Sigmoid colon (tissue), 4 donors: ENCODE data around the gene TRAPPC12.

Experiments
- EP300 ChIP-seq, 4 donors: sonication (generic); formaldehyde crosslinking; IDR thresholded peaks; one replicate each; pipeline ENCODE4 v1.6.1; 2017; ENCODE audit warnings: antibody characterized with exemption in 4 of 4
- POLR2A ChIP-seq, 2 donors: fragments of 450-650 bp; IDR thresholded peaks; one replicate each; pipeline ENCODE4 v1.6.1; 2016; ENCODE audit warnings: antibody characterized with exemption in 2 of 2, mild to moderate bottlenecking in 2 of 2, moderate library complexity in 2 of 2
- TF ChIP-seq, protein P1 (sequence below), 4 experiments: fragments of 450-650 bp in 3 of 4; fragments of 200-600 bp in 1 of 4; IDR thresholded peaks; one replicate each; pipeline ENCODE4 v1.5.1; 2016 to 2019; ENCODE audit warnings: antibody characterized with exemption in 4 of 4, mild to moderate bottlenecking in 3 of 4, moderate library complexity in 2 of 4

DNA sequence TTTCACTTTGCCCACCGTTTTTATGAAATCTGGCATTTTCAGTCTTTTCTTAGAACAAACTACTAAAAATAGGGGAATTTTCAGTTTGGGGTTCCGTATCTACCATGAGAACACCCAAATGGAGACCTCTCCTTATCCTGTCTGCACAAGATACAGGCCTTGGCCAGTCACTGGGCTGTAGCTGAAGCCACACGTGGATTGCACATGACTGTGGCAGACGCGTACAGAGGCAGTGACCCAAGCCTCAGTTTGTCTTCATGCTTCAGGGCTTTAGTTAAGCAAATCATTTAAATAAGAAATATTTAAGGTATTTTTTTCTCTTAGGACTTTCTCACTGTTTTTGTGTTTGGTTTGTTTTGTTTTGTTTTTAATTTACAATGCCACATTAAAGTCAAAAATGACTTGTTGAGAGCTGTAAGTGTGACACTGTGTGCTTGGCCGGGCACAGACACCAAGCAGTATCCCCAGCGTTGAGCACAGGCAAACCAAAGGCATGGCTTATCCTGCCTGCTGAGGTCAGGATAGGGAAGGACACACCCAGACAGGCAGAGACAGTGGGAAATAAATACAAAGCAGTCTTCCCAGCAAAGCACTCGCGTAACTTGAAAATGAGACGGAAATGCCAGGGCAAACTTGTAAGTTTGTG is 53.3 kb downstream of the TRAPPC12 start:
- TF ChIP-seq, protein P1, sequence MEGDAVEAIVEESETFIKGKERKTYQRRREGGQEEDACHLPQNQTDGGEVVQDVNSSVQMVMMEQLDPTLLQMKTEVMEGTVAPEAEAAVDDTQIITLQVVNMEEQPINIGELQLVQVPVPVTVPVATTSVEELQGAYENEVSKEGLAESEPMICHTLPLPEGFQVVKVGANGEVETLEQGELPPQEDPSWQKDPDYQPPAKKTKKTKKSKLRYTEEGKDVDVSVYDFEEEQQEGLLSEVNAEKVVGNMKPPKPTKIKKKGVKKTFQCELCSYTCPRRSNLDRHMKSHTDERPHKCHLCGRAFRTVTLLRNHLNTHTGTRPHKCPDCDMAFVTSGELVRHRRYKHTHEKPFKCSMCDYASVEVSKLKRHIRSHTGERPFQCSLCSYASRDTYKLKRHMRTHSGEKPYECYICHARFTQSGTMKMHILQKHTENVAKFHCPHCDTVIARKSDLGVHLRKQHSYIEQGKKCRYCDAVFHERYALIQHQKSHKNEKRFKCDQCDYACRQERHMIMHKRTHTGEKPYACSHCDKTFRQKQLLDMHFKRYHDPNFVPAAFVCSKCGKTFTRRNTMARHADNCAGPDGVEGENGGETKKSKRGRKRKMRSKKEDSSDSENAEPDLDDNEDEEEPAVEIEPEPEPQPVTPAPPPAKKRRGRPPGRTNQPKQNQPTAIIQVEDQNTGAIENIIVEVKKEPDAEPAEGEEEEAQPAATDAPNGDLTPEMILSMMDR (IDR thresholded peaks at IDR 0.05), result no peak
- no peak for TF ChIP-seq POLR2A (IDR thresholded peaks at IDR 0.05)
- TF ChIP-seq EP300 (IDR thresholded peaks at IDR 0.05), result no peak
